GM19372 (cell line): ENCODE data around the gene PLCD1.

Experiments
- ATAC-seq: cut with Tn5 transposase; IDR thresholded peaks from one replicate; pipeline ENCODE4 v1.9.1; 2021; ENCODE audit warnings: mild to moderate bottlenecking, low read depth, moderate library complexity; ENCODE audit not compliant: unreplicated experiment

PLCD1 gene

DNA sequence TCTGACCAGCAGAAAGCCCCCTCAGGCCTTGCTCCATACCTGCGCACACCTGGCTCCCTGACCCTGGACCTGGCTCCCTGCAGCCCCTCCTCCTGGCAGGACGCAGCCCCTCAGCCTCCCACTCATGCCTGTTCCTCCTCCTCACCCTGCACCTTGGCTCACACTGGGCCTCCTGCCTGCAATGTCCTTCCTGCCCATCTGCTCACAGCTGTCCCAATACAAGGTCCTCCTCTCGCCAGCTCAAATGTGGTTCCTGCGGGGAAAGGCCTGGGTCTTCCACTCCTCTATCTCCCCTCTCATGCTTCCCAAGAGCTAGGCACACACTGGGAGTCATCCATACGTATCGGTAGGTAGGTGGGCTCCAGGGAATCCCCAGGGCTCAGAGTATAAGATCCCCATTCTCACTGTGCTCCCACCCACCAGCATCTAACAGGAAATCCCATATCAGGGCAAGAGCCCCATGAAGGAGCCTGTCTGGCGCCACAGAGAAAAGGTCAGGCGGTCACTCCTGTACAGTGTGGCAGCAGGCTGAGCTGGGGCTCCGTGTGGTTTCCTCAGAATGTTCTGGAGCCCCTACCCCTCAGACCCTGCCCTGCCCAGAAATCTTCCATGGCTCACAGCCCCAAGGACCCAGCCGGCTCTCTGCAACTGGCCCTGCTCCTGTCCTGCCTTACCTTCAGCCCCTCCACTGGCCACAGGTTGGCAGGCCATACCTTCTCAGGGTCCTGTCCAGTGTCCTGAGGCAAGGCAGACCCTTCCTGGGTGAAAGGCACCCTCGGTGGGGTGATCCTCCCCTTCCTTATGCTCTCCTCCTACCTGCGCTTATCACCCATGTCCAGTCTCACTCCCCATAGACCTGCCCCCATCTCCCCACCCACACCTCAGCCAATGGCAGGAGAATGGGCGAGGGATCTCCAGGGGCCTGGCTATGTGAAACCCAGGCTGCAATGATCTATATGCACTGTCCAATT lies 10.9 kb downstream of the PLCD1 start:
- no peak for ATAC-seq

DNA sequence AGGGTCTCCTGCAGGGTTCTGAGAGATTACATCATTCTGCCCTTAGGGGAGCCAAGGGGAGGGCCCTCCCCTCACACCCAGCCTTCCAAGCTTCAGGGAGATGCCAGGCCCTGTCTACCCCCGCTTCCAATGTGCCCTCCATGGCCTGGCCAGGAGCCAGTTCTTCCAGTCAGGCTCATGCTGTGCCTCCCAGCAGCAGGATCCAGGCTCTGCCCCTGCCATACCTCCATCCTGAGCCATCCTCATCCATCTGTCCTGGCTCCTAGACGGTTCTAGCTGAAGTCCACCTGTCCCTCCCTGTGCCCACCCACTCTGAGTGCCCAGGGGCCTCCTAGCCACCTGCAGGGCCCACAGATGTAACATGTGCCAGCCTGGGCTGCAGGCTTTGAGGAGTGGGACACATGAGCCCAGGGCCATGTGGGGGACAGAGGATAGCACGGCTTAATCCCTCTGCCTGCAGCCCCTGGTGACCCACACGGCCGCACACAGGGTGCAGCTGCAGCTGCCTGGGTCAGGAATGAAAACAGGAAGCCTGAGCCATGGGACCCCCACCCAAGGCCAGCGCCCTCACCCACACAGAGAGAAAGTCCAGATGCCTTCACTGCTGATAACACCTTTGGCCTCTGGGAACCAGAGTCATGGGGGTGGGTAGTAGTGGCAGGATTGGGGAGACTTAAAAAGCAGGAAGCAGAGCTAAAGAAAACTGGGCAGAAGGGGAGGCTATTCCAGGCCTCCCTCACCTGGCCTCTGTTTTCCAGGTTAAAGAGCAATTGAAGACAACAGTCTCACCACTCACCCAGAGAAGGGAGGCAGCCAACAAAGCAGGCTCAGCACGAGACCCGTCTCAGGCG lies 11.8 kb downstream of the PLCD1 start:
- no peak for ATAC-seq

DNA sequence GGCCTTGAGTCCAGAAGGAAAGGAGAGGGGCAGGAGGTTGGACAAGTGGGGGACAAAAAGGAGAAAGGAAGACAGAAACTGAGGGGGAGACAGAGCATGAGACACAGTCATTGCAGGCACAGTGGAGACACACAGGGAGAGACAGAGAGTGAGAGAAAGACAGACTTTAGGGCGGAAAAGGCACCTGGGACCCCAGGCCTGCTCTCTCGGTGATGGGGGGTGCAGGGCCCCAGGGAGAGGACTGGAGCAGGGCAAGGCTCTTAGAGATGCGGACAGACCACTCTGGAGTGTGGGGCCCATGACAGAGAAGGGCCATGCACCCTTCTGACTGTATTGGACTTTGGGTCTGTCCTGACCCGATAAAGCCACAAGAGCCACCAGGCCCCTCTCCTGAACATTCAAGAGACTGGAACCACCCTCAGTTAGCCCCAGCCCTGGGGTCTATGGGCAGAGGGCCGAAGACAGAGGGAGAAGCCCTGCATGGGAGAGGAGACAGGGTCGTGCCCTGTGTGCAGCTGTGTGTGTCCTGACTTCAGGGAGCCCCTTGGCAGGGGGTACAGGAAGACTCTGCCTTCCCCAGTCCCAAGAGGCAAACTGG lies 12.5 kb downstream of the PLCD1 start:
- no peak for ATAC-seq

DNA sequence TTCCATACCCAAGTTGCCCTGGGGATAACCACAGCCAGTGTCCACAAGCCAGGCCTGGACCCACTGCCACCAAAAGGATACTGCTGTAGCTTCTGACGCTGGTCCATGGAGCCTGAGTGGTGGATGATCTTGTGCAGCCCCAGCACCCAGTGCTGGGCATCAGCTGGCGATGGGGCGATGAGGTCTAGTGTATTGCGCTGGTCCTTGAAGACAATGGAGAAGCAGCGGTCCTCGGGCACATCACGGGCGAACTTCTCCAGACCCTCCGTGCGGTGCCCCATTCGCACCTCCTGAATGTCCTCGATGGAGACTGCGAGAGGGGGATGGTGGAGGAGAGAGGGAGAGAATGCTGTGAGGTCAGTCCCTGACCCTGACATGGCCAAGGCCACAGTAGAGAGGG lies 13.0 kb downstream of the PLCD1 start:
- ATAC-seq = no peak

DNA sequence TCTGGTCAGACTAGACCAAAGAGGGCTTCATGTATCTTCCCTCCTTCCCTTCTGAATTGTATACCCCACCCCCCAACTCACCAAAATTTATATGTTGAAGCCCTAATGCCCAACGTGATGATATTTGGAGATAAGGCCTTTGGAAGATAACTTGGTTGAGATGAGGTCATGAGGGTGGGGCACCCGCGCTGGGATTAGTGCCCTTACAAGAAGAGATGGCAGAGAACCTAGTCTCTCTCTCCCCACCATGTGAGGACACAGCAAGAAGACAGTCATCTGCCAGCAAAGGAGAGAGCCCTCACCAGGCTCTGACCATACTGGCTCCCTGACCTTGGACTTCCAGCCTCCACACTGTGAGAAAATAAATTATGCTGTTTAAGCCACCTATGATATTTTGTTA lies 13.5 kb downstream of the PLCD1 start:
- ATAC-seq = no peak

DNA sequence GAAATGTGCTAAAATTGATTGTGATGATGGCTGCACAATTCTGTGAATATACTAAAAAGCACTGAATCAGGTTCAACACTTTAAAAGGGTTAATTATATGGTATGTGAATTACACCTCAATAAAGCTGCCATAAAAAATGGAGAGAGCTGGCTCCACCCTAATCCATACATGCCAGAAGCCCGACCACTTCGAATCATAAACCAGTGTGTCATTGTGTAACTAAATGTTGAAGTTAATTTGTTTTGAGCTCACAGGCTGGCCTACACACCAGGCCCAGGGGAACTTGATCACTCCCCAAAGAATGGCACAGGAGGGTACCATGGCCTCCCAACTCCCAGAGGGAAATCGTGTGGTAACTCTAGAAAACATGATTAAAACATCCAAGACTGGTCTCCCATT lies 14.0 kb downstream of the PLCD1 start:
- ATAC-seq = no peak

DNA sequence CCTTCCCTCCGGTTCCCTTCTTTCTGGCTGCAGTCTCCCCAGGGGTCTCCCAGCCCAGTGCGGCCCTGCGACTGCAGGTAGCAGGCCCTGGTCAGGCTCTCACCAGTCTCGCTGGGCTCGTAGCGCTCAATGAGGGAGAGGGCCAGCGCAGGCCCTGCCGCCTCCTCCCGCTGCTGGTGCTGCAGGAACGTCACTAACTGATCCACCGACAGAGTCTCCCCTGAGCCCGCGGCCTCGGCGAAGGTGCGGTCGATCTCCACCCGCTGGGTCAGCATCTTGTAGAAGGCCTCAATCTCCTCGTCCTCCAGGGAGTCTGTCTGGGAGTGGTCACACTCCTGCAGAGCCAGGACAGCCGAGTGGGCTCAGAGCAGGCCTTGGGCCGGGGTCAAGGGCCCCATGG lies 18.3 kb downstream of the PLCD1 start:
- ATAC-seq = no peak

DNA sequence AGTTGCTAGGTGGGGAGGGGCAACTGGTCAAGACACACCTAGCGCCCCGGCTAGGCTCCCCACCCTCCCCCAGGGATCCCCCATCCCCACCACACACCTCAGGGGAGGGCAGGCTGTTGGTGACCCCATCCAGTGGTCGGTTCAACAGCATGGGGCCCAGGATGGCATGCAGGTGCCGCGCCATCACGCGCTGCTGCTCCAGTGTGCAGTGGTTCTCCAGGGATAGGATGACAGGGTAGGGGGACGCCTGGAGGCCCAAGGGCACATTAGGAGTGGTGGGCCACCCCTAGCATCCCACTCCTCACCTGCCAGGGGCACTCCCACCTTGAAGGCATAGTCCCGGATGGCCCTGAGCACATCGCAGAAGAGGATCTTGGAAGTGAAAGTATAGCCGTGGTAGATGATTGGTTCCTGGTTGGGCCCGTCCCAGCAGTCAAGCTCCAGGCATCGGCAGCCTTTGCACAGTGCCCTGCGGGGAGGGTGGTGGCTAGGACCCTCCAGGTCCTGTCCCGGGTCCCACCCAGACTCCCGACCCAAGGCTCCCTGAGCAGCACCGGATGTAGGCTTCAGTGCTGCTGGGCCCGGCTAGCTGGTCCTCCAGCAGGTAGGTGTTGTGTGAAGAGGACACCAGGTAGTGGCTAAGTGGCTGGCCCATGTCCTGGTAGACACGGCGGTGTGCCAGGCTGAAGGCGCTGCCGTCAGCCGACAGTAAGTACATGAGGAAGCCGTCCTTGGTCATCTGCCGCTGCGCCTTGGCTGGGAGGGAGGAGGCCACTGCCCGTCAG lies 19.4 kb downstream of the PLCD1 start:
- ATAC-seq = no peak

DNA sequence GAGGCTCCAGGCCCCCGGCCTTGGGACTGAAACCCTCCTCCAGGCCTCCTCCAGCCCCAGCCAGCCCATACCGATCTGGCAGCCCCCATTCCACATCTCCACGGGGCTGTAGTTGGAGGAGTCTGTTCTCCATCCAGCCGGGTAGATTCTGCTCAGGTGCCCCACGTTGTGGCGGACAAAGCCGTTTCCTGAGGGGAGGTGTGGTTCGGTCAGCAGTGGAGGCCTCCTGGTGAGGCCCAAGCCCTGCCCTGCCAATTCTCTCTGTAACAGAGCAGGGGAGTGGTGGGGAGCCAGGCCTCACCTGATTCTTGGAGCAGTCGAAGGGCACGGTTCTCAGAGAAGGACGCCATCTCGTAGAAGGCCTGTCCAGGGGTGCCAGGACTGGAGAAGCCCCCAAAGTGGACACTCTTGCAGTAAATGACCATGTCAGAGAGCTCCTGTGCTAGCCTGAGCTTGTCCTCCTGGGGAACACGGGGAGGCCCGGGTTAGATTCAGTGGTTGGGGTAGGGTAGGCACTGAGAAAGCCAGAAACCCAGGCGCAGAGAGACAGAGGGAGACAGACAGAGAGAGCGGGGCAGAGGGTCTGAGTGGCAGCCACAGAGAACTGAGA lies 20.4 kb downstream of the PLCD1 start:
- no peak for ATAC-seq

DNA sequence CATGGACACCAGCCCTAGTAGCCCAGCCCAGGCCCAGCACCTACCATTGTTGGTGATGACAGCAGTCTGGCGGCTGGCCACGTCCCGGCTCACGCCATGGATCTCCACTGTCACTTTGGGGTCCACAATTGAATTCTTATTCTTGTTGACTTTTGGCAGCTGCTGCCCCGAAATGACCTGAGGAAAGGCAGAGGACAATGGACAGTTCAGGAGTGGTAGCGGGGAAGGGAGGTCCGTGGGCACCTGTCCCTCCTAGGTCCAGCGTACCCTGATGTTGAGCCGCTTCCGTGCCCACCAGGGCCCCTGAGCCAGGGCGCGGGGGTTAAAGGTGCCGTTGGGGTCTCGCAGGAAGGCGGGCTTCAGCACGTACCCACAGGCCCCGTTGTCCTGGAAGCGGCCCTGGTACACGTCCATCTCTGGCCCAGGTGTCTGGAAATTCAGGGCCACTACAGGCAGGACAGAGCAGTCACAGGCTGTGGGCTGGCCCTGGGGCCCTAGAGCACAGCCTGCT lies 21.2 kb downstream of the PLCD1 start:
- ATAC-seq = no peak

DNA sequence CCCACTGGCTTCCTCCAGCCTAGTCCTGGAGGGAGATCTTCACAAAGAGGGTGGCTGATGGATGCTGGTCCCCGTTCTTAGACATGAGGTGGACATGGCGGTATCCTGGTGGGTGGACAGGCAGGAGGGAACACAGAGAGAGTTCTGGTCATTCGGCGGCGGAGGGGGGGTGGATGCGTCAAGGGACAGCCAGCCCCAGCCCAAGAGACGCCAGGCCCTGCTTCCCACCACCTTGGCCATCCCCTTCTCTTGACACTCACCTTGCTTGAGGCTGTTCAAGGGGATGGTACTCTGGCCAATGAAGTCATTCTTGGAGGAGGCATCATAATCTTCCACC lies 21.7 kb downstream of the PLCD1 start:
- no peak for ATAC-seq

DNA sequence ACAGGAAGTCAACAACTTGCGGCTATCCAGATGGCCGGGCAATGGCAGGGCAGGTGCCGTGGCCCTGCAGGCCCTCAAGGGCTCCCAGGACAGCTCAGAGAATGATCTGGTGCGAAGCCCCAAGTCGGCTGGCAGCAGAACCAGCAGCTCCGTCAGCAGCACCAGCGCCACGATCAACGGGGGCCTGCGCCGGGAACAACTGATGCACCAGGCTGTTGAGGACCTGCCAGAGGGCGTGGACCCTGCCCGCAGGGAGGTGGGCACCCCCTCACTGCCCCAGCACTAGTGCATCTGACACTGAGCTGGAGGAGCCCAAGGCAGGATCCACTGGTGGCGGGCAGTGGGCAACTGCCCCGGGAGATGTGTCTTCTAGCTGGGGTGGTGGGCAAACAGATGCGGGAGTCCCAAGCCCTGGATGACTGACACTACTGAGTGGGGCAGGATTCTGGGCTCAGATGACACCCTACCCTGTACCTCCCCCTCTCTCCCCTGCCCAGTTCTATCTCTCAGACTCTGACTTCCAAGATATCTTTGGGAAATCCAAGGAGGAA lies 22.9 kb downstream of the PLCD1 start:
- no peak for ATAC-seq

DNA sequence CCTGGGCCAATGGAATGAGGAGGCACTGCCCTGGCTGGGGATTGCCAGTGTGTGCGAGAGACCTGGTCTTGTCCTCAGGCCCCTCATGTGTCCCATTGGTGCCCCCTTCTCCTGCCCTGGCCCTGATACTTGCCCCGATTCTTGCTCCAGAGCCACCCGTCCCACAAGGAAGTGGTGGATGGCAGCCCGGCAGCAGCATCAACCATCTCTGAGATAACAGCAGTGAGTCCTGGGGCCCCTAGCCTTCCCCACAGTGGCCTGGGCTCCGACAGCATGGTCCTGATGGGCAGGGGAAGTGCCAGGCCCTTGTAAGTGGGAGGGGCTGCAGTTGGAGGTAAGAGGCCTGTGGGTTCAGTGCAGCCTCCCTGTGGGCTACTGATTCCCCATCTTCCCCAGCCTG lies 23.4 kb downstream of the PLCD1 start:
- ATAC-seq = no peak

DNA sequence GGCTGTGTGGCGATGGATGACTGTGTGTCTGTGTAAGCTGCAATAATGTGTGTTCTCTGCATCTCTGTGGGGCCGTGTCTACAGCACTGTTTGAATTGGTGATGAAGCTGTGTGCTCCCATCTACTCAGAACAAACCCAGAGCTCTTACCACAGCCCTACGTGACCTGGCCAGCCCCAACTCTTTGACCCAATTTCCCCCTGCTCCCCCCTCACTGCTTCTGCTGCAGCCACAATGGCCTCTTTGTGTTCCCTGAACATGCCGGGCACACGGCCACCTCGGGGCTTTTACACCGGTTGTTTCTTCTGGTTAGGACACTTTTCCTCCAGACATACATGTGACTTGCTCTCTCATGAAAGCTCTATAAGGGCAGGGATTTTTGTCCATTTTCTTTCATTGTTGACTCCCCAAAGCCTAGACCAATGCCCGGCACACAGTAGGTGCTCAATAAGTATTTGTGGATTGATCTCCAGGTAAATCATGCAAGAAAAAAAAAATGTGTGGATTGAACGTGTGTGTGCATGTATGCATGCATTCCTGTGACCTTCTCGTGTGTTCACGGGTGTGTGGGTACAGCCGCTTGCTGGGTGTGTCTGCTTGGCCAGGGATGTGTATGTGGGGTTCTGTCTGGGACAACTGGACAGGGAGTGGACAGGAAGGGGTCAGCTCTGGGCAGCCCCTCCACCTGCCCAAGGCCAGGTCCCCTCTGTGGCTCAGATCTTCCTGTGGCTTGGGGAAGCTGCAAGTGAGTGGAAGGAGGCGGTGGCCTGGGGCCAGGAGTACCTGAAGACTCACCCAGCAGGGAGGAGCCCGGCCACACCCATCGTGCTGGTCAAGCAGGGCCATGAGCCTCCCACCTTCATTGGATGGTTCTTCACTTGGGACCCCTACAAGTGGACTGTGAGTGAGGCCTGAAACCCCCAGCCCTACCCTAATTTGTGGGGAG lies 24.1 kb downstream of the PLCD1 start:
- ATAC-seq = no peak

DNA sequence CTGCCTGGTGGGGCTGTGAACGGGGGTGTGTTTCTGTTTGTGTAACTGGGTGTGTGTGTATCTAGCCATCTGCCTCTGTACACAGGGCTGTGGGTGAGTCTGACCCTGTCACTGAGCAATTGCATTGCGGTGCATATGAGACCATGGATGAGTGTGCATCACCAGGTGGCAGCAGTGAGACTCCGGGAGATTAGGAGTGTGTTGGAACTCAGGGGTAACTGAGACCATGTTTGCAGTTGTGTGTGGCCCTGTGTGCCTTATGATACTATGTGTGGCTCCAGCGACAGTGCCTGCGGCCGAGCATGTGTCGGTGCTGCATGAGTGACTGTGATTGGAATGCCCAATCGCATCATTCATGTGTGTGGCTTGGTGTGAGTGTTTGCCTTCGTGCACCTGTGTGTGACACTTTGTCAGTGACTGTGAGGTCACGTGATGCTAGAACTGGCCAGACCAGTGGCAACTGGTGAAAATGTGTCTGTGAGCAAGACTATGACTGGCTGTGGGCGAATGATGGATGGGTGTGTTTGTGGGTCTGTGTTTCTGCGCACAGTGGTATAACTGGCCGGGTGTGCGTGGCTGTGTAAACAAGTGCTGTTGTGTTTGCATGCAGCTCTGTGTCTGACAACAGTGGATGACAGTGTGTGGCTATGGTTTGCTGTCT lies 24.9 kb downstream of the PLCD1 start:
- ATAC-seq = no peak

DNA sequence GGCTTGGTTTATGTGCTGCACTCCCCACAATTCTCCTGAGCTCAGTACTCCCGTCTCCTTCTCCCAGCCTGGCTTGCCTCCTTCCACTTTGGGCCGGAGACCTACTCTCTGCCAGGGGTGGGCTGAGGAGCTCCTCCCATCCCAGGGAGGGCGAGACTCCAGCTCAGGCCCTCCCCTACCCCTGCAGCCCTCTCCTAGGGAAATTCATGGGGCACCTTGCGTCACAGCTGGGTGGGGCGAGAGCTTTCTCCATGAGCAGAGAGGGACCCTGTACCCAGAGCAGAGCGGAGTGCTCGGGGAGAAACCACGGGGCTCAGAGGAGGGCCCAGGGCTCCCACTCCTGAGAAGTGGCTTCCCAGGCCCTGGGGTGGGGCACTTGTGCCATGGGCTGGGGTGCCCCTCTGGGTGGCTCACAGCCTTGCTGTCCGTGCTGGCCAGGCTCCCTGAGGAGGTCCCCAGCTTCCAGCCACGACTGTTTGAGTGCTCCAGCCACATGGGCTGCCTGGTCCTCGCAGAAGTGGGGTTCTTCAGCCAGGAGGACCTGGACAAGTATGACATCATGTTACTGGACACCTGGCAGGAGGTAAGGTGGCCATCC lies 25.5 kb downstream of the PLCD1 start:
- ATAC-seq = no peak

DNA sequence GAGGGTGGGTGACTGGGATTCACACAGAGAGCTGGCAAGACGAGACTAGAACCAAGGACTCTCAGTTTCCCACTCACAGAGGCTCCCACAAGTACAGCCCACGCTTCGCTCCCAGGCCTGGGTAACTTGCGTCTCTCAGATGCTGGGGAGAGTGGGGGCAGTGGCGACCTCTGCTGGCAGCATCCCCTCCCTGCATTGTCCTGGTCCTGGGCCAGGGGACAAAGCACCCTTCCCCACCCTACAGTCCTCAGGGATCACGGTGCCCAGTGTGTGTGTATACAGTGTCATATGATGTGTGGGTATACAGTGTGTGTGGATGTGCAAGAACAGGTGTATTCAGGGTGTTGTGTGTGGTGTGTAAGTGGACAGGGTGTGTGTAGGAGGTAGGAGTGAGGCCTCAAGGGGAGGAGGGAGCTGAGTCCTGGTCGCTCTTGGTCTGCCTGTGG lies 26.0 kb downstream of the PLCD1 start:
- ATAC-seq = no peak

DNA sequence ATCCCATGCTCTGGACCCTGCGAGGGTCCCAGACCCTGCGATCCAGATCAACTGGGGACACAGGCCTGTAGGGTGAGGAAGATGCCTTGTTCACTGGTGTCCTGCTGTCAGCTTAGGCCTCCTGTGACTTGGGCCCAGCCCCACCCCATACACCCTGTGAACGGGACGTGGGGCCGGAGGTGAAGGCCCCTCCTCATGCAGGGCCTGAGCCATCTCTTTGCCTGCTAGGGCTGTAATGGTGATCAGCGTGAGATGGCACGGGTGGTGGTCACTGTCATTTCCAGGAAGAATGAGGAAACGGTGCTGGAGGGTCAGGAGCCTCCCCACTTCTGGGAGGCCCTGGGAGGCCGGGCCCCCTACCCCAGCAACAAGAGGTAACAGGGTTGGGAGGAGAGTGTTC lies 26.5 kb downstream of the PLCD1 start:
- no peak for ATAC-seq
